ENCODE measurements around the gene ANLN.
"Not testable (repeated sequence)": the region's sequence is repeated elsewhere in the genome, so short reads cannot be mapped to it uniquely, and the experiment has no call there.

The ANLN gene

GRCh38 chr7:36487756-36488336 lies 98.2 kb downstream of the ANLN start:
- TF ChIP-seq, protein P1, sequence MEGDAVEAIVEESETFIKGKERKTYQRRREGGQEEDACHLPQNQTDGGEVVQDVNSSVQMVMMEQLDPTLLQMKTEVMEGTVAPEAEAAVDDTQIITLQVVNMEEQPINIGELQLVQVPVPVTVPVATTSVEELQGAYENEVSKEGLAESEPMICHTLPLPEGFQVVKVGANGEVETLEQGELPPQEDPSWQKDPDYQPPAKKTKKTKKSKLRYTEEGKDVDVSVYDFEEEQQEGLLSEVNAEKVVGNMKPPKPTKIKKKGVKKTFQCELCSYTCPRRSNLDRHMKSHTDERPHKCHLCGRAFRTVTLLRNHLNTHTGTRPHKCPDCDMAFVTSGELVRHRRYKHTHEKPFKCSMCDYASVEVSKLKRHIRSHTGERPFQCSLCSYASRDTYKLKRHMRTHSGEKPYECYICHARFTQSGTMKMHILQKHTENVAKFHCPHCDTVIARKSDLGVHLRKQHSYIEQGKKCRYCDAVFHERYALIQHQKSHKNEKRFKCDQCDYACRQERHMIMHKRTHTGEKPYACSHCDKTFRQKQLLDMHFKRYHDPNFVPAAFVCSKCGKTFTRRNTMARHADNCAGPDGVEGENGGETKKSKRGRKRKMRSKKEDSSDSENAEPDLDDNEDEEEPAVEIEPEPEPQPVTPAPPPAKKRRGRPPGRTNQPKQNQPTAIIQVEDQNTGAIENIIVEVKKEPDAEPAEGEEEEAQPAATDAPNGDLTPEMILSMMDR (IDR thresholded peaks at IDR 0.05), result no peak
- DNase-seq (ENCODE audit: low spot score), result no peak
- H3K27ac ChIP-seq, result no peak overlapping the region
- no peak overlapping the region for H3K4me3 ChIP-seq

GRCh38 chr7:36488672-36489071 lies 99.0 kb downstream of the ANLN start:
- DNase-seq (ENCODE audit: low spot score); H3K4me3 ChIP-seq; H3K27ac ChIP-seq: not testable (repeated sequence)

DNA sequence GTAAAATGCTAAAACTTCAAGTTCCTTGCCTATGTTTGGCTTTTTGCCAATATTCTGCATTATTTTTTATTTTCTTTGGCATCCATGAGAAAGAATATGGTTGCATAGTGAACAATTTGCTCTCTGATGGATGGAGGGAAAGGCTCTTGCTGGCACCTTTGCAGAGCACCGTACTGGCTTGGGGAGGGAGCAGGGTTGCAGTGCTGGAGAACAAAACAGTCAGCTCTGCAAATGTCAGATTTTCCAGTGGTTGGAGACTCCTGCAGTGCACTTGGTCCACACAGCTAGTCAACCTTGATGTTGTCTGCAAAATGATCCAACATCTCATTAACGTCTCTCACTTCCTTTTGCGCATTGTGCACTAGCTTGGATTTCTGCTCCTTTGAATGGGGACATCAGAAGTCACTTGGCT lies 100.8 kb downstream of the ANLN start:
- Histone ChIP-seq H3K4me3 (no peak overlapping the region), H3K27ac (no peak overlapping the region)
- TF ChIP-seq, protein P1 (IDR thresholded peaks at IDR 0.05), result no peak
- no peak for DNase-seq (ENCODE audit: low spot score)

DNA sequence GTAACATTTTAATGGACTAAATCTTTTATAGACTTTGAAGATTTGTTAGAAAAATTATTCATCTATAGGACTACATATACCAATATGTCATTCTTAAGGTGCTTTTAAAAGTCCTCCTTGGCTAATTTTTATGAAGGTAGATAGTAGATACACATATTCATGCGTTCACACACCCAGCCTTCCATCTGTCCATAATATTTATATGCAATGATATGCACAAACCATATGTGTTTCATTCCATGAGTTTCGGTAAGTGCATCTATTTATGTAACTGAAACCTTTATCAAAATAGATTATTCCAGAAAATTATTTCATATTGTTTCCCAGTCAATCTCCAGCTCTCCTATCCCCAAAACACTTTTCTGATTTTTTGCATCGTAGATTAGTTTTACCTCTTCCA lies 101.7 kb downstream of the ANLN start:
- DNase-seq (ENCODE audit: low spot score), result no peak

GRCh38 chr7:36496576-36496975 lies 106.9 kb downstream of the ANLN start:
- H3K27ac ChIP-seq, result no peak overlapping the region
- DNase-seq (ENCODE audit: low spot score), result no peak
- TF ChIP-seq, protein P1 (IDR thresholded peaks at IDR 0.05), result no peak
- H3K4me3 ChIP-seq, result no peak overlapping the region

More for the DNA sequence above, 101.7 kb downstream of the ANLN start:
- TF ChIP-seq, protein P1 (IDR thresholded peaks at IDR 0.05), result no peak
- no peak overlapping the region for H3K4me3 ChIP-seq
- no peak overlapping the region for H3K27ac ChIP-seq

- not testable (repeated sequence) for H3K4me3 ChIP-seq; DNase-seq (ENCODE audit: low spot score); H3K27ac ChIP-seq
These were observed 107.5 kb downstream of the ANLN start for GRCh38 chr7:36497176-36497575.

DNA sequence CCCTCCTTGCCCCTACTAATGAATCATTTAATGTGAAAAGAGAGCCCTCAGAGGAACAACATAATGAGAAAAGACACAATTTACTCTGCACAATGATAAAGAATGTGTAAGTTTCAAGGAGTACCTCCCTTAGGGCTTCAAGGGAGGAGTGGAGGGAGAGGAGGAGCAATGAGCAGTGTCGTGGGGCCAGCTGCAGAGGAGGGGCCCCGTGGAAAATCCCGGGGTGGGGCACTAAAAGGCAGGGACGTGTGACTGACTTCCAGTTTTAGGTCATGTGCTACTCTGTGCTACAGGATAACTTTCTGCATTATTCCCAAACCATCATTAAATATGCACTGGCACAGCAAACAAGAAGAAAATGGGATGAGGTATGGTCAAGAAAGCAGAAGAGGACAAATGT lies 108.1 kb downstream of the ANLN start:
- Histone ChIP-seq H3K27ac (no peak overlapping the region), H3K4me3 (no peak overlapping the region)
- no peak for DNase-seq (ENCODE audit: low spot score)
- TF ChIP-seq, protein P1 (IDR thresholded peaks at IDR 0.05), result no peak

Data from coronary artery (tissue), 2 donors.